GM18858 (cell line): Measurements from ENCODE around the gene CENPX.

ENCODE experiments used
- ATAC-seq: cut with Tn5 transposase; IDR thresholded peaks from one replicate; pipeline ENCODE4 v1.9.1; 2021; ENCODE audit not compliant: unreplicated experiment

The CENPX gene

GRCh38 chr17:81999976-82000802 is 22.5 kb downstream of the CENPX start:
- ATAC-seq = no peak

- ATAC-seq = no peak
Measured at GRCh38 chr17:81999587-81999975, 23.1 kb downstream of the CENPX start.

- no peak for ATAC-seq
Measured at GRCh38 chr17:81998691-81999438, 23.8 kb downstream of the CENPX start.

GRCh38 chr17:81998212-81998611 is 24.5 kb downstream of the CENPX start:
- no peak for ATAC-seq

- no peak for ATAC-seq
Measured at GRCh38 chr17:81996757-81997441, 25.8 kb downstream of the CENPX start.

- no peak for ATAC-seq
Measured at GRCh38 chr17:81996232-81996756, 26.4 kb downstream of the CENPX start.

- ATAC-seq = no peak
Measured at GRCh38 chr17:81995463-81996231, 27.0 kb downstream of the CENPX start.

- no peak for ATAC-seq
Measured at GRCh38 chr17:81994593-81995462, 27.9 kb downstream of the CENPX start.

GRCh38 chr17:81993729-81994592 is 28.7 kb downstream of the CENPX start:
- no peak for ATAC-seq

GRCh38 chr17:81992306-81993102 is 30.2 kb downstream of the CENPX start:
- no peak for ATAC-seq

- no peak for ATAC-seq
Measured at GRCh38 chr17:81991684-81992305, 30.9 kb downstream of the CENPX start.

- no peak for ATAC-seq
Measured at GRCh38 chr17:81990836-81991683, 31.6 kb downstream of the CENPX start.

GRCh38 chr17:81987161-81987770 is 35.4 kb downstream of the CENPX start:
- ATAC-seq = no peak

- ATAC-seq = no peak
Measured at GRCh38 chr17:81986606-81987005, 36.1 kb downstream of the CENPX start.

GRCh38 chr17:81984773-81985410 is 37.8 kb downstream of the CENPX start:
- no peak for ATAC-seq
